OCI-LY3 (cell line): ENCODE measurements around the gene PDE7B.

Source experiments
- H2AFZ ChIP-seq: fragments of 200-600, 300-600 bp; shearing (Covaris generic); 2 replicates; pipeline ENCODE4 v1.6.0; 2014; ENCODE audit warnings: antibody characterized with exemption, low read depth, low read length
- H3K27ac ChIP-seq: fragments of 200-600, 300-600 bp; sonication (generic); 2 replicates; pipeline ENCODE4 v1.5.1; 2014; ENCODE audit warnings: mild to moderate bottlenecking, low read length, moderate library complexity, mixed read lengths
- H3K27me3 ChIP-seq: fragments of 200-600, 300-600 bp; sonication (generic); 2 replicates; pipeline ENCODE4 v1.6.1; 2014; ENCODE audit warnings: low read depth, low read length, mixed read lengths
- H3K36me3 ChIP-seq: fragments of 200-600, 300-600 bp; sonication (generic); replicated peaks from 2 replicates; pipeline ENCODE3; 2014; ENCODE audit warnings: low read depth, low read length, mixed read lengths
- H3K4me1 ChIP-seq: fragments of 300-600, 200-600 bp; sonication (generic); 2 replicates; pipeline ENCODE4 v1.6.1; 2014; ENCODE audit warnings: low read length, mixed read lengths
- H3K4me2 ChIP-seq: fragments of 200-600, 300-600 bp; sonication (generic); 2 replicates; pipeline ENCODE4 v1.6.1; 2014; ENCODE audit warnings: low read length, mixed read lengths
- H3K4me3 ChIP-seq: fragments of 300-600, 200-600 bp; sonication (generic); 2 replicates; pipeline ENCODE4 v1.5.1; 2014; ENCODE audit warnings: antibody characterized with exemption, mild to moderate bottlenecking, low read length, moderate library complexity
- H3K79me2 ChIP-seq: fragments of 300-600, 200-600 bp; shearing (Covaris generic); 2 replicates; pipeline ENCODE4 v1.6.1; 2014; ENCODE audit warnings: mild to moderate bottlenecking, low read length, mixed read lengths
- H3K9ac ChIP-seq: fragments of 300-600, 200-600 bp; shearing (Covaris generic); 2 replicates; pipeline ENCODE4 v1.6.0; 2014; ENCODE audit warnings: mild to moderate bottlenecking, low read length, moderate library complexity
- H3K9me3 ChIP-seq: fragments of 200-600, 300-600 bp; shearing (Covaris generic); 2 replicates; pipeline ENCODE4 v1.6.1; 2014; ENCODE audit warnings: low read length, mixed read lengths; ENCODE audit not compliant: insufficient read depth
- H4K20me1 ChIP-seq: fragments of 200-600, 300-600 bp; sonication (generic); 2 replicates; pipeline ENCODE4 v1.6.1; 2016; ENCODE audit warnings: low read length, mixed read lengths; ENCODE audit not compliant: insufficient read depth
- CTCF ChIP-seq: fragments of 200-600, 300-600 bp; sonication (generic); IDR thresholded peaks from 2 replicates; pipeline ENCODE4 v1.5.1; 2014; ENCODE audit warnings: antibody characterized with exemption, low read length, low read depth
- EZH2phosphoT487 ChIP-seq: fragments of 200-600 bp; shearing (Covaris generic); IDR thresholded peaks from 2 replicates; pipeline ENCODE4 v1.6.1; 2018; ENCODE audit warnings: antibody characterized with exemption, mixed run types, low read depth

The PDE7B gene

GRCh38 chr6:136007345-136007744 is 155.8 kb downstream of the PDE7B start:
- H3K79me2 ChIP-seq: no peaks in the 10 kb centered on the region

GRCh38 chr6:136011475-136011874 is 160.0 kb downstream of the PDE7B start:
- no peak overlapping the region for H2AFZ ChIP-seq
- no peak overlapping the region for H3K4me2 ChIP-seq
- H3K27me3 ChIP-seq: no peaks in the 10 kb centered on the region
- H3K79me2 ChIP-seq: no peaks in the 10 kb centered on the region
- no peaks in the 10 kb centered on the region for H3K4me1 ChIP-seq
- no peak overlapping the region for H3K4me3 ChIP-seq
- no peak for TF ChIP-seq EZH2phosphoT487
- TF ChIP-seq CTCF: no peak
- H4K20me1 ChIP-seq: no peaks in the 10 kb centered on the region
- no peak overlapping the region for H3K27ac ChIP-seq
- no peaks in the 10 kb centered on the region for H3K36me3 ChIP-seq
- no peaks in the 10 kb centered on the region for H3K9me3 ChIP-seq
- H3K9ac ChIP-seq: no peak overlapping the region

More at GRCh38 chr6:136007345-136007744, 155.8 kb downstream of the PDE7B start:
- Histone ChIP-seq H3K4me1 (no peaks in the 10 kb centered on the region), H3K4me2 (no peak overlapping the region), H3K4me3 (no peak overlapping the region), H3K36me3 (no peaks in the 10 kb centered on the region), H3K27me3 (no peaks in the 10 kb centered on the region), H2AFZ (no peak overlapping the region), H3K9ac (no peak overlapping the region), H3K27ac (no peak overlapping the region), H3K9me3 (no peaks in the 10 kb centered on the region), H4K20me1 (no peaks in the 10 kb centered on the region)
- no peak for TF ChIP-seq CTCF

GRCh38 chr6:136012198-136012887 is 160.8 kb downstream of the PDE7B start:
- no peaks in the 10 kb centered on the region for H3K4me1 ChIP-seq
- H2AFZ ChIP-seq: no peak overlapping the region
- no peak for TF ChIP-seq CTCF
- TF ChIP-seq EZH2phosphoT487: no peak
- no peak overlapping the region for H3K4me3 ChIP-seq
- no peaks in the 10 kb centered on the region for H3K36me3 ChIP-seq
- H3K9ac ChIP-seq: no peak overlapping the region
- H3K27me3 ChIP-seq: no peaks in the 10 kb centered on the region
- no peak overlapping the region for H3K27ac ChIP-seq
- H3K79me2 ChIP-seq: no peaks in the 10 kb centered on the region
- H3K9me3 ChIP-seq: no peaks in the 10 kb centered on the region
- no peak overlapping the region for H3K4me2 ChIP-seq
- no peaks in the 10 kb centered on the region for H4K20me1 ChIP-seq

GRCh38 chr6:136012943-136013342 is 161.4 kb downstream of the PDE7B start:
- no peaks in the 10 kb centered on the region for H3K9me3 ChIP-seq
- no peak overlapping the region for H3K27ac ChIP-seq
- no peaks in the 10 kb centered on the region for H4K20me1 ChIP-seq
- H3K4me2 ChIP-seq: no peak overlapping the region
- no peaks in the 10 kb centered on the region for H3K27me3 ChIP-seq
- H3K4me3 ChIP-seq: no peak overlapping the region
- H3K9ac ChIP-seq: no peak overlapping the region
- no peaks in the 10 kb centered on the region for H3K79me2 ChIP-seq
- no peak for TF ChIP-seq EZH2phosphoT487
- H3K4me1 ChIP-seq: no peaks in the 10 kb centered on the region
- no peaks in the 10 kb centered on the region for H3K36me3 ChIP-seq
- no peak overlapping the region for H2AFZ ChIP-seq
